H1 (cell line): ENCODE data around the gene ENTPD6. TPM values are rescaled to one million over a fixed set of nuclear protein-coding genes. Genes with fewer than 3 reads are reported as not detected.

ENCODE experiments used
- CTCF ChIA-PET: fragments of 300-600 bp; sonication (Branson Sonifier 250); formaldehyde crosslinking; loops from one replicate; lab custom pipeline; 2021; ENCODE audit not compliant: partially characterized antibody; lab: Charles Lee
- POLR2A ChIA-PET: fragments of 300-600 bp; sonication (Branson Sonifier 250); formaldehyde crosslinking; loops from one replicate; lab custom pipeline; 2021; ENCODE audit warnings: inconsistent platforms; ENCODE audit not compliant: partially characterized antibody; lab: Charles Lee
- DNase-seq, 2 experiments: peaks; one replicate each; pipeline versions ENCODE4 v3.0.0 to v3.0.0-alpha.2; 2010 to 2022; ENCODE audit warnings: low spot score in 2 of 2, low read depth in 1 of 2, mixed read lengths in 1 of 2
- FAIRE-seq: peaks from 2 replicates; lab custom pipeline; 2011; peaks lifted over from hg19 to GRCh38; lab: Jason Lieb, UNC
- H2AFZ ChIP-seq: 2 replicates; pipeline ENCODE4 v1.8.1; 2012; ENCODE audit warnings: low read length, inconsistent platforms
- H2AK5ac ChIP-seq: 2 replicates; pipeline ENCODE4 v1.6.1; 2013; ENCODE audit warnings: low read depth, low read length
- H2BK120ac ChIP-seq: replicated peaks from 2 replicates; pipeline ENCODE3; 2013; ENCODE audit warnings: low read depth, low read length, inconsistent platforms
- H2BK12ac ChIP-seq: 2 replicates; pipeline ENCODE4 v1.6.1; 2013; ENCODE audit warnings: low read depth, low read length
- H2BK15ac ChIP-seq: 2 replicates; pipeline ENCODE4 v1.6.1; 2013; ENCODE audit warnings: low read length
- H2BK20ac ChIP-seq: 2 replicates; pipeline ENCODE4 v1.6.1; 2013; ENCODE audit warnings: low read length
- H2BK5ac ChIP-seq: 2 replicates; pipeline ENCODE4 v1.6.1; 2013; ENCODE audit warnings: low read depth, low read length
- H3K14ac ChIP-seq: 2 replicates; pipeline ENCODE4 v1.6.1; 2013; ENCODE audit warnings: inconsistent platforms; ENCODE audit not compliant: insufficient read length
- H3K18ac ChIP-seq: 2 replicates; pipeline ENCODE4 v1.6.1; 2013; ENCODE audit warnings: low read length; ENCODE audit errors: extremely low read depth
- H3K23ac ChIP-seq: 2 replicates; pipeline ENCODE4 v1.6.1; 2013; ENCODE audit warnings: inconsistent platforms; ENCODE audit not compliant: insufficient read length
- H3K23me2 ChIP-seq: 2 replicates; pipeline ENCODE4 v1.6.1; 2013; ENCODE audit warnings: low read depth, low read length
- H3K27ac ChIP-seq: 2 replicates; pipeline ENCODE4 v1.6.1; 2011; ENCODE audit warnings: low read depth, low read length, inconsistent platforms
- H3K27me3 ChIP-seq, 4 experiments: replicated peaks in 1 of 4; 1 replicate in 1 of 4; 2 replicates in 3 of 4; pipeline versions ENCODE4 v1.6.1 to v1.8.1; 2011 to 2013; ENCODE audit warnings: low read length in 3 of 4, mild to moderate bottlenecking in 3 of 4, inconsistent platforms in 2 of 4, mixed read lengths in 2 of 4, moderate library complexity in 1 of 4; ENCODE audit not compliant: control insufficient read depth in 3 of 4, insufficient read depth in 3 of 4; ENCODE audit errors: extremely low read depth in 1 of 4
- H3K36me3 ChIP-seq, 4 experiments: 2 replicates each; pipeline versions ENCODE4 v1.6.1 to v1.8.1; 2011 to 2013; ENCODE audit warnings: mild to moderate bottlenecking in 4 of 4, low read length in 3 of 4, moderate library complexity in 2 of 4, control low read depth in 1 of 4, inconsistent platforms in 1 of 4; ENCODE audit not compliant: insufficient read depth in 4 of 4, control insufficient read depth in 2 of 4
- H3K4ac ChIP-seq: replicated peaks from 2 replicates; pipeline ENCODE3; 2013; ENCODE audit warnings: low read length, low read depth, mixed read lengths, inconsistent platforms; ENCODE audit not compliant: insufficient read length
- H3K4me1 ChIP-seq, 4 experiments: replicated peaks in 1 of 4; 1 replicate in 1 of 4; 2 replicates in 3 of 4; pipeline versions ENCODE4 v1.6.1 to v1.8.1; 2011 to 2013; ENCODE audit warnings: low read length in 3 of 4, inconsistent platforms in 2 of 4, mixed read lengths in 1 of 4; ENCODE audit not compliant: insufficient read depth in 4 of 4, control insufficient read depth in 3 of 4
- H3K4me2 ChIP-seq, 2 experiments: 2 replicates each; pipeline versions ENCODE4 v1.6.1 to v1.8.1; 2011 to 2013; ENCODE audit warnings: low read depth in 2 of 2, low read length in 2 of 2, control low read depth in 1 of 2, inconsistent platforms in 1 of 2, mild to moderate bottlenecking in 1 of 2; ENCODE audit not compliant: insufficient read depth in 1 of 2
- H3K4me3 ChIP-seq, 4 experiments: fragments of 200-600, 300-600 bp in 1 of 4; sonication (generic), shearing (Covaris generic), sonication (Bioruptor Twin) in 1 of 4; 2 replicates each; pipeline versions ENCODE4 v1.5.1 to v1.8.1; 2011 to 2016; ENCODE audit warnings: low read length in 4 of 4, low read depth in 3 of 4, control low read depth in 2 of 4, inconsistent platforms in 2 of 4, mild to moderate bottlenecking in 2 of 4, mixed read lengths in 1 of 4, moderate library complexity in 1 of 4; ENCODE audit not compliant: insufficient read depth in 2 of 4; ENCODE audit errors: extremely low read depth in 1 of 4
- H3K56ac ChIP-seq: replicated peaks from 2 replicates; pipeline ENCODE3; 2013; ENCODE audit warnings: low read depth, mild to moderate bottlenecking, mixed read lengths, low read length, inconsistent platforms; ENCODE audit not compliant: insufficient read length
- H3K79me1 ChIP-seq: 2 replicates; pipeline ENCODE4 v1.6.1; 2013; ENCODE audit warnings: low read depth, low read length, control low read depth
- H3K79me2 ChIP-seq, 2 experiments: 2 replicates each; pipeline versions ENCODE4 v1.6.1 to v1.8.1; 2012 to 2013; ENCODE audit warnings: low read length in 2 of 2, mild to moderate bottlenecking in 2 of 2, inconsistent platforms in 1 of 2; ENCODE audit not compliant: insufficient read depth in 2 of 2, control insufficient read depth in 1 of 2
- H3K9ac ChIP-seq, 4 experiments: replicated peaks in 1 of 4; 1 replicate in 1 of 4; 2 replicates in 3 of 4; pipeline versions ENCODE4 v1.6.1 to v1.8.1; 2011 to 2013; ENCODE audit warnings: low read depth in 3 of 4, low read length in 3 of 4, control low read depth in 2 of 4, mild to moderate bottlenecking in 2 of 4, moderate library complexity in 2 of 4, inconsistent platforms in 1 of 4; ENCODE audit errors: extremely low read depth in 1 of 4
- H3K9me3 ChIP-seq, 2 experiments: 2 replicates each; pipeline versions ENCODE4 v1.6.1 to v1.8.1; 2012 to 2013; ENCODE audit warnings: mild to moderate bottlenecking in 2 of 2, moderate library complexity in 2 of 2, control low read depth in 1 of 2, inconsistent platforms in 1 of 2, low read depth in 1 of 2, low read length in 1 of 2, mixed read lengths in 1 of 2; ENCODE audit not compliant: insufficient read depth in 2 of 2
- H4K20me1 ChIP-seq, 2 experiments: replicated peaks in 1 of 2; 2 replicates each; pipeline versions ENCODE3 to v1.8.1; 2011 to 2013; ENCODE audit warnings: inconsistent platforms in 2 of 2, low read length in 2 of 2, mild to moderate bottlenecking in 1 of 2; ENCODE audit not compliant: insufficient read depth in 2 of 2, control insufficient read depth in 1 of 2
- H4K5ac ChIP-seq: 2 replicates; pipeline ENCODE4 v1.6.1; 2013; ENCODE audit warnings: low read length, low read depth, mixed read lengths, inconsistent platforms; ENCODE audit not compliant: insufficient read length
- H4K8ac ChIP-seq: 2 replicates; pipeline ENCODE4 v1.8.0; 2013; ENCODE audit warnings: mild to moderate bottlenecking, moderate library complexity, low read length, inconsistent platforms; ENCODE audit not compliant: insufficient read depth; ENCODE audit errors: extremely low read depth
- H4K91ac ChIP-seq: replicated peaks from 2 replicates; pipeline ENCODE3; 2013; ENCODE audit warnings: low read length, mixed read lengths, inconsistent platforms; ENCODE audit not compliant: insufficient read length
- KDM4A ChIP-seq: IDR thresholded peaks from one replicate; pipeline ENCODE4 v1.7.1; 2012; ENCODE audit warnings: low read depth, mild to moderate bottlenecking, moderate library complexity, low read length, inconsistent platforms; ENCODE audit not compliant: severe bottlenecking
- NANOG ChIP-seq: IDR thresholded peaks from 2 replicates; pipeline ENCODE4 v1.6.1; 2011; ENCODE audit warnings: low read length, low read depth, mild to moderate bottlenecking, inconsistent platforms; ENCODE audit not compliant: insufficient read depth, poor library complexity, severe bottlenecking
- WGBS, 2 experiments: shearing (Covaris generic) in 1 of 2; methylation state at CpG; one replicate each; pipeline versions ENCODE4 v1.1.6 to v1.1.7; 2013 to 2015; ENCODE audit warnings: low lambda C conversion rate in 2 of 2, mixed read lengths in 2 of 2, inconsistent platforms in 1 of 2, low coverage in 1 of 2, missing lambda C conversion rate in 1 of 2; ENCODE audit not compliant: insufficient replicate concordance in 2 of 2, insufficient coverage in 1 of 2, insufficient read length in 1 of 2; ENCODE audit errors: extremely low coverage in 1 of 2, missing lambda C conversion rate in 1 of 2; 5-methylcytosine and 5-hydroxymethylcytosine counted together
- polyA plus RNA-seq, 7 experiments: library from polyadenylated mRNA; depleted of rRNA in 3 of 7; stranded (reverse) in 5 of 7; unstranded in 2 of 7; fragments of >200 nt in 5 of 7; fragments of 200-250 nt in 2 of 7; gene quantifications; 1 replicate in 5 of 7; 2 replicates in 1 of 7; 4 replicates in 1 of 7; pipeline versions ENCODE4 v1.2.1 to v1.2.3, GENCODE V29; 2011 to 2013; ENCODE audit warnings: missing spikeins in 2 of 7, mixed read lengths in 2 of 7
- total RNA-seq: library from RNA; stranded (reverse); fragmentation: NEBNext Ultra II Directional; extraction: Animal tissue kit (Norgen Biotek cat#: 25700); gene quantifications from 2 replicates; pipeline ENCODE4 v1.2.1, GENCODE V29; 2021

The ENTPD6 gene
- total and polyA plus RNA-seq, 2 of the 8 experiments (the other 6 are each of a cell fraction or from before 2014, with no cell fraction given), result 47.8 to 57.3 TPM

- H2BK20ac ChIP-seq, result no peak overlapping the region
- H3K4ac ChIP-seq, result no peak overlapping the region
- H3K14ac ChIP-seq, result no peak overlapping the region
- H3K27ac ChIP-seq, result no peak overlapping the region
- no peaks in the 10 kb centered on the region; the same call in 1 of the 2 replicates for H3K79me1 ChIP-seq
- no peak overlapping the region for H3K9ac ChIP-seq
- H3K4me1 ChIP-seq, result no peaks in the 10 kb centered on the region
- no peak overlapping the region for H4K5ac ChIP-seq
- ChIA-PET POLR2A (no interaction called here), CTCF (interaction anchor here (1.2 to 5.1 kb wide), 4 partner anchors 12 to 20 kb away, joined by 3 to 30 read pairs (median 4); no protein-coding TSS in a partner anchor)
- no peak overlapping the region; the same call in 1 of the 2 replicates for H2BK5ac ChIP-seq
- no peaks in the 10 kb centered on the region for H3K23me2 ChIP-seq
- no peak overlapping the region for H2BK120ac ChIP-seq
- no peaks in the 10 kb centered on the region for H3K79me2 ChIP-seq
- H3K4me2 ChIP-seq, result no peak overlapping the region
- no peak overlapping the region for H3K4me3 ChIP-seq
- WGBS, 2 experiments, result 89% methylated on average over 20 of the region's 20 CpGs; no CpG with 5 or more reads in 1 of the 2 experiments
- no peaks in the 10 kb centered on the region for H3K27me3 ChIP-seq
- H2BK15ac ChIP-seq, result no peak overlapping the region
- FAIRE-seq (no peak), DNase-seq (peak in 1 of 2 experiments; percentile 42)
- peaks cover 5 to 31% (median 19%) of the 10 kb centered on the region in 4 experiments; a peak in 7 of 8 replicates for H3K36me3 ChIP-seq
- no peak overlapping the region for H2AFZ ChIP-seq
- peaks cover 4 to 5% of the 10 kb centered on the region in 2 experiments for H4K20me1 ChIP-seq
- H2AK5ac ChIP-seq, result no peak overlapping the region
- H3K56ac ChIP-seq, result no peak overlapping the region
- no peak overlapping the region for H4K8ac ChIP-seq
- no peak overlapping the region for H2BK12ac ChIP-seq
- no peak overlapping the region for H3K23ac ChIP-seq
- H3K18ac ChIP-seq, result no peak overlapping the region
- H3K9me3 ChIP-seq, result no peaks in the 10 kb centered on the region
- H4K91ac ChIP-seq, result no peak overlapping the region
- TF ChIP-seq NANOG (no peak), KDM4A (no peak)
These were observed 80.5 kb downstream of the ENTPD6 start for GRCh38 chr20:25275813-25276532.
